Activated CD8-positive, alpha-beta T cell treated with anti-CD3 and anti-CD28 coated beads for 36 hours (primary cell): ENCODE measurements around the gene ZYX. TPM values are rescaled to one million over a fixed set of nuclear protein-coding genes. Genes with fewer than 3 reads are reported as not detected.
A peak's percentile ranks its signal among the peaks of the same experiment; 100 is the strongest.

Experiments used
- ATAC-seq: fragments of 200-7000 bp; cut with Tn5 transposase; one replicate; pipeline ENCODE4 v1.10.0; 2021; ENCODE audit warnings: mild to moderate bottlenecking, moderate library complexity
- CTCF ChIA-PET: fragments of 350-600 bp; sonication (Branson Sonifier 250); formaldehyde crosslinking; loops from one replicate; lab custom pipeline; 2021; ENCODE audit warnings: antibody characterized with exemption; lab: Charles Lee
- POLR2A ChIA-PET: fragments of 350-600 bp; sonication (Branson Sonifier 250); formaldehyde crosslinking; loops from one replicate; lab custom pipeline; 2021; ENCODE audit warnings: antibody characterized with exemption; lab: Charles Lee
- DNase-seq: peaks from one replicate; pipeline ENCODE4 v3.0.0-alpha.2; 2020
- H3K27ac Mint-ChIP-seq: one replicate; pipeline ENCODE4 v1.8.0; 2021; ENCODE audit warnings: mild to moderate bottlenecking, mixed read lengths
- H3K27me3 Mint-ChIP-seq: one replicate; pipeline ENCODE4 v1.8.0; 2021; ENCODE audit warnings: mixed read lengths
- H3K36me3 Mint-ChIP-seq: one replicate; pipeline ENCODE4 v1.8.0; 2021; ENCODE audit warnings: low read depth, mixed read lengths
- H3K4me1 Mint-ChIP-seq: one replicate; pipeline ENCODE4 v1.8.0; 2021; ENCODE audit warnings: low read depth, mixed read lengths
- H3K4me3 Mint-ChIP-seq: one replicate; pipeline ENCODE4 v1.8.0; 2021; ENCODE audit warnings: mild to moderate bottlenecking, moderate library complexity, mixed read lengths
- H3K9me3 Mint-ChIP-seq: one replicate; pipeline ENCODE4 v1.8.0; 2021; ENCODE audit warnings: mixed read lengths
- intact Hi-C: fragments of 100-400 bp; cut with micrococcal nuclease; formaldehyde crosslinking; loops from one replicate; pipeline ENCODE4 v1.10.0; 2022
- total RNA-seq, 2 experiments: library from RNA; stranded (reverse); gene quantifications; one replicate each; pipeline ENCODE4 v1.2.3, GENCODE V29; 2021
- TF ChIP-seq, protein P1 (sequence below): fragments of 200-600 bp; IDR thresholded peaks from one replicate; pipeline ENCODE4 v1.8.0; 2022; ENCODE audit warnings: antibody characterized with exemption, mild to moderate bottlenecking

Gene ZYX
- total RNA-seq, 2 experiments from 2014 or later = 111 to 120 TPM

- no peak overlapping the region for H3K4me3 Mint-ChIP-seq
- ChIA-PET POLR2A (no interaction called here), CTCF (interaction anchor here (0.6 to 5.1 kb wide), 26 partner anchors 9 to 413 kb away, joined by 3 to 79 read pairs (median 4); partner anchors contain the start of genes CLCN1, EPHA1 and GSTK1)
- no peak for DNase-seq
- H3K9me3 Mint-ChIP-seq = peaks cover 4% of the 10 kb centered on the region
- H3K36me3 Mint-ChIP-seq = peaks cover 3% of the 10 kb centered on the region
- H3K27me3 Mint-ChIP-seq = no peaks in the 10 kb centered on the region
- TF ChIP-seq, protein P1, sequence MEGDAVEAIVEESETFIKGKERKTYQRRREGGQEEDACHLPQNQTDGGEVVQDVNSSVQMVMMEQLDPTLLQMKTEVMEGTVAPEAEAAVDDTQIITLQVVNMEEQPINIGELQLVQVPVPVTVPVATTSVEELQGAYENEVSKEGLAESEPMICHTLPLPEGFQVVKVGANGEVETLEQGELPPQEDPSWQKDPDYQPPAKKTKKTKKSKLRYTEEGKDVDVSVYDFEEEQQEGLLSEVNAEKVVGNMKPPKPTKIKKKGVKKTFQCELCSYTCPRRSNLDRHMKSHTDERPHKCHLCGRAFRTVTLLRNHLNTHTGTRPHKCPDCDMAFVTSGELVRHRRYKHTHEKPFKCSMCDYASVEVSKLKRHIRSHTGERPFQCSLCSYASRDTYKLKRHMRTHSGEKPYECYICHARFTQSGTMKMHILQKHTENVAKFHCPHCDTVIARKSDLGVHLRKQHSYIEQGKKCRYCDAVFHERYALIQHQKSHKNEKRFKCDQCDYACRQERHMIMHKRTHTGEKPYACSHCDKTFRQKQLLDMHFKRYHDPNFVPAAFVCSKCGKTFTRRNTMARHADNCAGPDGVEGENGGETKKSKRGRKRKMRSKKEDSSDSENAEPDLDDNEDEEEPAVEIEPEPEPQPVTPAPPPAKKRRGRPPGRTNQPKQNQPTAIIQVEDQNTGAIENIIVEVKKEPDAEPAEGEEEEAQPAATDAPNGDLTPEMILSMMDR = no peak
- peaks cover 12% of the 10 kb centered on the region for H3K4me1 Mint-ChIP-seq
- ATAC-seq = no peak
- no peak overlapping the region for H3K27ac Mint-ChIP-seq
- intact Hi-C loops = loop anchor here (2.0 to 5.0 kb wide), 2 partner anchors 39 to 175 kb away; no protein-coding TSS in a partner anchor
These were observed 34.7 kb downstream of the ZYX start for GRCh38 chr7:143415742-143416397.

DNA sequence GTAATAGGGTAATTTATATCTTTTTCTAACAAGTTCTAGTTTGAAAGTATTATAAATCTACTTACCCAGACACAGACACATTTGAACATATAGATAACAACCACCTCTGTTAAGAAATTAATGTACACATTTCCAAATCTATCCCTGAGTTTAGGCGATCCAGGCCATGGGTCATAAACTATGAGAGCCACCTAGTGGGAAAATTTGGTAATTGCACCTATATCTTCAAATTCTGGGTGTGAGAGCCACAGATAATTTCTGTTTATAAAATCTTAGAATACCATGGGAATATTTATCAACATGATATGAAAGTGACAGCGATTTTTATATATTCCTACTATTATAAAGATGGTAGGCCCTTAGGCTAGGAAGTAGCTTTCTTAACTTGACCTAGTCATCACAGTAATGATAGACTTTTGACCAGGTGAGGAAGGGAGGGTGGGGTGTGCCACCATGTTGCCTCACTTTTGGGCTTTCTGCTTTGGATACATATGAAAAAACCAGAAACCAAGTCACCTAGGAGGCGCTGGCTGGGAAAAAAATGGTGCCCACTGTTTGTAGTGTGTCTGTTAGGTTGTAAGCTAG, 35.5 kb downstream of the ZYX start:
- peaks cover 3% of the 10 kb centered on the region for H3K36me3 Mint-ChIP-seq
- intact Hi-C loops = loop anchor here (2.0 to 5.0 kb wide), 2 partner anchors 39 to 176 kb away; no protein-coding TSS in a partner anchor
- H3K27me3 Mint-ChIP-seq = no peaks in the 10 kb centered on the region
- ATAC-seq (peak; percentile 60), DNase-seq (no peak)
- peaks cover 4% of the 10 kb centered on the region for H3K9me3 Mint-ChIP-seq
- H3K4me3 Mint-ChIP-seq = no peak overlapping the region
- peaks cover 10% of the 10 kb centered on the region for H3K4me1 Mint-ChIP-seq
- H3K27ac Mint-ChIP-seq = no peak overlapping the region
- POLR2A ChIA-PET = interaction anchor here (1.5 kb wide), 1 partner anchor 9 kb away, joined by 4 read pairs; no protein-coding TSS in a partner anchor
- CTCF ChIA-PET = interaction anchor here (0.7 to 5.1 kb wide), 41 partner anchors 8 to 414 kb away, joined by 3 to 79 read pairs (median 4); partner anchors contain the start of genes CLCN1, EPHA1, FAM131B and GSTK1
- TF ChIP-seq, protein P1 = peak; percentile 87

DNA sequence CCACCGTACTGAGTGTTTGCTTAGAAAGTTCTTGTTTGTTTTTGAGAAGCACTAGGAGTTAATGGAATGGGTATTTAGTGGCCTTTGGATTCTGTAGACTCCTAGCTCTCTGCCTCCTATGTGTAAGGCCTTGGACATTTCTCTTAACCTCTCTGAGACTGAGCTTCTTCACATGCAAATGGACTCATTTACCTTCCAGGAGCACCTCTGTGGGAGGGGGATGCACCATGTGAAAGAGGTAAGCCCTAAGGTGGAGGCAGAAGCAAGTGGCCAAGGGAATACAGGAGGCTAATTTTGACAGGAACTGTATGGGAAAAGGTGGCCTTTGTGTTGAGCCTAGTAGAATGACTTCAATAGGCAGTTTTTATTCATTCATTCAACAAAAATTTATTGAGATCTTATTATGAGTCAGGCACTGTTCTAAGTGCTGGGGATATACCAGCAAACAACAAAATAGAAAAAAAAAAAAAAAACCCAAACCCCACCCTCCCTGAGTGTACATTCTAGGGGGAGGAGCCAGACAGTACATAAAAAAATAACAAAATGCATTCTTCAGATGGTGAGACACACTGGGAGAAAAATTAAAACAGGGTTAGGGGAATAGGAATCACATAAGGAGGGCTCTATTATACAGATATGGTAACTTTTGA, 36.7 kb downstream of the ZYX start:
- Mint-ChIP-seq H3K36me3 (peaks cover 3% of the 10 kb centered on the region), H3K27me3 (no peaks in the 10 kb centered on the region), H3K27ac (no peak overlapping the region), H3K9me3 (peaks cover 4% of the 10 kb centered on the region), H3K4me3 (no peak overlapping the region), H3K4me1 (peaks cover 10% of the 10 kb centered on the region)
- ChIA-PET POLR2A (interaction anchor here (1.5 kb wide), 1 partner anchor 10 kb away, joined by 4 read pairs; no protein-coding TSS in a partner anchor), CTCF (interaction anchor here (0.9 to 5.1 kb wide), 19 partner anchors 9 to 191 kb away, joined by 3 to 79 read pairs (median 4); partner anchors contain the start of gene EPHA1)
- TF ChIP-seq, protein P1 = no peak
- no peak for DNase-seq
- intact Hi-C loops = loop anchor here (2.0 to 5.0 kb wide), 2 partner anchors 41 to 177 kb away; no protein-coding TSS in a partner anchor
- peak; percentile 42 for ATAC-seq

DNA sequence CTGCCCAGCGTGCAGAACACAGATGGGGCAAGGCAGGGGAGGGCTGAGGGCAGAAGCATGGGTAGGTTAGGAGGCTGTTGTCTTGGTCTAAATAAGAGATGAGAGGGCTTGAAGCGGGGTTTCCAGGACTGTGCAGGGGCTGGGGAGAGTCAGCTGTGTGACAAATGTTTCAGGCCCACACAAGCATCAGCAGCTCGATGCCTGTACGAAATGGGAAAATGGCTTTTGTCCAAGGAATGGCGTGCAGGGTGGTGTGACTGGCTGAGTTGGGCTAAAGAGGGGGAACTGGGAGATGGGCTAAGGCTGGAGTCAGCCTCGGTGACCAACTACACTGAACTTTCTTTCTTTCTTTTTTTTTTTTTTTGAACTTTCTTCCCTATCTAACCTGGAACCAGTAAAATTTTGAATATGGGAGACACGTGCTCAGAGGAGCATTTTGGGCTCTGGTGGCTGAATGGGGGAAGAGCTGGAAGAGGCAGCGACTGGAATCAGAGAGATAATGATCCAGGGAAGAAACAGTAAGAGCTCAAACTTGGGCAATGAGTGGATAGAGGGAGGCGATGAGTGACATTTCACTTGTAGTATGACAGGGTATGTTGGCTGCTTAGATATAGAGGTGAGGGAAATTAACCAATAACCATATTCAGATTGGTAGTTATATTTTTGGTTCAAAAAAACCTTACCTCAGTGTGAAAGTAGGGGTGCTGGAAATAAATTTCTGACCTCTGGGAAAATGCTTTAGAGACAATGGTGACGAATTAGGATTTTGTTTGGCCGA, 37.7 kb downstream of the ZYX start:
- H3K36me3 Mint-ChIP-seq = peaks cover 3% of the 10 kb centered on the region
- H3K27ac Mint-ChIP-seq = no peak overlapping the region
- DNase-seq (no peak), ATAC-seq (no peak)
- ChIA-PET CTCF (interaction anchor here (0.9 to 5.1 kb wide), 3 partner anchors 14 to 179 kb away, joined by 3 to 79 read pairs (median 78); partner anchors contain the start of gene EPHA1), POLR2A (no interaction called here)
- H3K27me3 Mint-ChIP-seq = no peaks in the 10 kb centered on the region
- TF ChIP-seq, protein P1 = no peak
- intact Hi-C loops = loop anchor here (5.0 kb wide), 1 partner anchor 42 kb away; no protein-coding TSS in a partner anchor
- H3K9me3 Mint-ChIP-seq = peaks cover 4% of the 10 kb centered on the region
- H3K4me3 Mint-ChIP-seq = no peak overlapping the region
- peaks cover 10% of the 10 kb centered on the region for H3K4me1 Mint-ChIP-seq
